Measurements from ENCODE around the gene VWA3B.

DNA sequence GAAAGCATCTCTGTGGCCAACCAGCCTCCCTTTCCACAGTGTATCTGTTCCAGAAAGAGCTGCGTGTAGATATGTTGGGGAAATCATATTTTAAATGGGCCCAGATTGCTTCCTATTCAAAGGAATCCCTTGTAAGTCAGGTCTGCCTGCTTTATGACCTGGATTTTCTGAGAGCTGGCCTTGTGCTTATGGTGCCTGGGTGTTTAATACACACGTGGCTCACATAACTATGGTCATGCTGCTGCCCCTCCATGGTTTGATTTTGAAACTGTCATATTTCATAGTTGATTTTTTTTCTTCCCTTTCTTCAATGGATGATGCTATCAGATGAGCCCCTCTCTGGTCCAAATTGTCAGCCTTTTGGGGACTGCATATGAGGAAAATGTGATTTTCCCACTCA is 147.8 kb downstream of the VWA3B start:
- no peak for TF ChIP-seq EZH2 (IDR thresholded peaks at IDR 0.05; ENCODE audit: insufficient read depth, poor library complexity, severe bottlenecking)
- TF ChIP-seq EZH2phosphoT487 (IDR thresholded peaks at IDR 0.05; ENCODE audit: insufficient read depth, low read depth): no peak
